Measurements from ENCODE around the gene FRZB.
A peak's percentile ranks its signal among the peaks of the same experiment; 100 is the strongest.

The FRZB gene

DNA sequence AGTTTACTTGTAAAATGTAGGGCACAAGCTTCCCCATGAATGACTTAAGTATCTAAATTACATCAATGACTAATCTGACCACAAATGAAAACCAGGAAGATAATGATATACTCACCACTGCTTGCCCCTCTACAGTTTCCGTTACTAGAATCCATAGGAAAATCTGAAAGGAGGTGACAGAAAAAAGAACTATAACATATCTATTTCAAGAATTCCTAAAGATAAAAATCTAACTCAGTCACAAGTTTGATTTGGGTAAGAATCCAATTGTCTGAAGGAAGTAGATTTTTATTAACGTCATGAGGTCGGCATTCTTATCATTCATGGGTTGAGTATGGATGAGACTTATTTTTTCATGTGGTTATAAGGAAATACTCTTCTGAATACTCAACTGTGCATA is 7.8 kb downstream of the FRZB start:
- ATAC-seq, result peak; percentile 90

DNA sequence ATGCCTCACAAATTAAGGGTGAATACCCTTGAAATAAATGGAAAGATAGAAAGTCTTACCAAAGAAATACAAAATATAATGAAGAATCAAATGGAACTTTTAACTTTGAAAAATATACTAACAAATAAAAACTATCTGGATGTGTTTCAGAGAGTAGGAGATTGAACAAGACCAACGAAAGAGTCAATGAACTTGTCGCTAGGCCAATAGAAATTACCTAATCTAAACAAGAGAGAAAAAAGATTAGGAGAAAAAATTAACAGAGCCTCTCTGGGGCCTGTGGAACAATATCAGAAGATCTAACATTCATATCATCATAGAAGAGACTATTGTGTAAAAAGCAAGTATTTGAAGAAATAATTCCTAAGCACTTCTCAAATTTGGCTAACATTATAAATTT is 11.1 kb downstream of the FRZB start:
- TF ChIP-seq BACH2 (CRISPR knock-in tag; IDR thresholded peaks at IDR 0.05; ENCODE audit: borderline replicate concordance), result no peak
- TF ChIP-seq, protein P1, sequence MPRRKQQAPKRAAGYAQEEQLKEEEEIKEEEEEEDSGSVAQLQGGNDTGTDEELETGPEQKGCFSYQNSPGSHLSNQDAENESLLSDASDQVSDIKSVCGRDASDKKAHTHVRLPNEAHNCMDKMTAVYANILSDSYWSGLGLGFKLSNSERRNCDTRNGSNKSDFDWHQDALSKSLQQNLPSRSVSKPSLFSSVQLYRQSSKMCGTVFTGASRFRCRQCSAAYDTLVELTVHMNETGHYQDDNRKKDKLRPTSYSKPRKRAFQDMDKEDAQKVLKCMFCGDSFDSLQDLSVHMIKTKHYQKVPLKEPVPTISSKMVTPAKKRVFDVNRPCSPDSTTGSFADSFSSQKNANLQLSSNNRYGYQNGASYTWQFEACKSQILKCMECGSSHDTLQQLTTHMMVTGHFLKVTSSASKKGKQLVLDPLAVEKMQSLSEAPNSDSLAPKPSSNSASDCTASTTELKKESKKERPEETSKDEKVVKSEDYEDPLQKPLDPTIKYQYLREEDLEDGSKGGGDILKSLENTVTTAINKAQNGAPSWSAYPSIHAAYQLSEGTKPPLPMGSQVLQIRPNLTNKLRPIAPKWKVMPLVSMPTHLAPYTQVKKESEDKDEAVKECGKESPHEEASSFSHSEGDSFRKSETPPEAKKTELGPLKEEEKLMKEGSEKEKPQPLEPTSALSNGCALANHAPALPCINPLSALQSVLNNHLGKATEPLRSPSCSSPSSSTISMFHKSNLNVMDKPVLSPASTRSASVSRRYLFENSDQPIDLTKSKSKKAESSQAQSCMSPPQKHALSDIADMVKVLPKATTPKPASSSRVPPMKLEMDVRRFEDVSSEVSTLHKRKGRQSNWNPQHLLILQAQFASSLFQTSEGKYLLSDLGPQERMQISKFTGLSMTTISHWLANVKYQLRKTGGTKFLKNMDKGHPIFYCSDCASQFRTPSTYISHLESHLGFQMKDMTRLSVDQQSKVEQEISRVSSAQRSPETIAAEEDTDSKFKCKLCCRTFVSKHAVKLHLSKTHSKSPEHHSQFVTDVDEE (CRISPR knock-in tag; IDR thresholded peaks at IDR 0.05), result no peak
- TF ChIP-seq TOX (CRISPR knock-in tag; IDR thresholded peaks at IDR 0.05; ENCODE audit: borderline replicate concordance), result no peak
- no peak for TF ChIP-seq ESRRG (CRISPR knock-in tag; IDR thresholded peaks at IDR 0.05)
- no peak for TF ChIP-seq SNAI2 (CRISPR knock-in tag; IDR thresholded peaks at IDR 0.05)
- TF ChIP-seq, protein P2, sequence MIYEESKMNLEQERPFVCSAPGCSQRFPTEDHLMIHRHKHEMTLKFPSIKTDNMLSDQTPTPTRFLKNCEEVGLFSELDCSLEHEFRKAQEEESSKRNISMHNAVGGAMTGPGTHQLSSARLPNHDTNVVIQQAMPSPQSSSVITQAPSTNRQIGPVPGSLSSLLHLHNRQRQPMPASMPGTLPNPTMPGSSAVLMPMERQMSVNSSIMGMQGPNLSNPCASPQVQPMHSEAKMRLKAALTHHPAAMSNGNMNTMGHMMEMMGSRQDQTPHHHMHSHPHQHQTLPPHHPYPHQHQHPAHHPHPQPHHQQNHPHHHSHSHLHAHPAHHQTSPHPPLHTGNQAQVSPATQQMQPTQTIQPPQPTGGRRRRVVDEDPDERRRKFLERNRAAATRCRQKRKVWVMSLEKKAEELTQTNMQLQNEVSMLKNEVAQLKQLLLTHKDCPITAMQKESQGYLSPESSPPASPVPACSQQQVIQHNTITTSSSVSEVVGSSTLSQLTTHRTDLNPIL (CRISPR knock-in tag; IDR thresholded peaks at IDR 0.05; ENCODE audit: low read depth), result no peak
- TF ChIP-seq ZNF8 (CRISPR knock-in tag; IDR thresholded peaks at IDR 0.05), result no peak
- no peak for TF ChIP-seq CSDC2 (CRISPR knock-in tag; IDR thresholded peaks at IDR 0.05)
- TF ChIP-seq RARB (CRISPR knock-in tag; IDR thresholded peaks at IDR 0.05), result no peak
- ATAC-seq, result no peak

More for the DNA sequence above, 7.8 kb downstream of the FRZB start:
- 0 out of 2 replicates have a peak, but pooled peaks have one; percentile 18 for TF ChIP-seq ISL1 (CRISPR knock-in tag; IDR thresholded peaks at IDR 0.05)
- TF ChIP-seq BACH2 (CRISPR knock-in tag; IDR thresholded peaks at IDR 0.05; ENCODE audit: borderline replicate concordance), result no peak
- TF ChIP-seq TOX (CRISPR knock-in tag; IDR thresholded peaks at IDR 0.05; ENCODE audit: borderline replicate concordance), result peak; percentile 78
- TF ChIP-seq RARB (CRISPR knock-in tag; IDR thresholded peaks at IDR 0.05), result no peak
- TF ChIP-seq, protein P3, sequence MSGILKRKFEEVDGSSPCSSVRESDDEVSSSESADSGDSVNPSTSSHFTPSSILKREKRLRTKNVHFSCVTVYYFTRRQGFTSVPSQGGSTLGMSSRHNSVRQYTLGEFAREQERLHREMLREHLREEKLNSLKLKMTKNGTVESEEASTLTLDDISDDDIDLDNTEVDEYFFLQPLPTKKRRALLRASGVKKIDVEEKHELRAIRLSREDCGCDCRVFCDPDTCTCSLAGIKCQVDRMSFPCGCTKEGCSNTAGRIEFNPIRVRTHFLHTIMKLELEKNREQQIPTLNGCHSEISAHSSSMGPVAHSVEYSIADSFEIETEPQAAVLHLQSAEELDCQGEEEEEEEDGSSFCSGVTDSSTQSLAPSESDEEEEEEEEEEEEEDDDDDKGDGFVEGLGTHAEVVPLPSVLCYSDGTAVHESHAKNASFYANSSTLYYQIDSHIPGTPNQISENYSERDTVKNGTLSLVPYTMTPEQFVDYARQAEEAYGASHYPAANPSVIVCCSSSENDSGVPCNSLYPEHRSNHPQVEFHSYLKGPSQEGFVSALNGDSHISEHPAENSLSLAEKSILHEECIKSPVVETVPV (CRISPR knock-in tag; IDR thresholded peaks at IDR 0.05), result no peak

DNA sequence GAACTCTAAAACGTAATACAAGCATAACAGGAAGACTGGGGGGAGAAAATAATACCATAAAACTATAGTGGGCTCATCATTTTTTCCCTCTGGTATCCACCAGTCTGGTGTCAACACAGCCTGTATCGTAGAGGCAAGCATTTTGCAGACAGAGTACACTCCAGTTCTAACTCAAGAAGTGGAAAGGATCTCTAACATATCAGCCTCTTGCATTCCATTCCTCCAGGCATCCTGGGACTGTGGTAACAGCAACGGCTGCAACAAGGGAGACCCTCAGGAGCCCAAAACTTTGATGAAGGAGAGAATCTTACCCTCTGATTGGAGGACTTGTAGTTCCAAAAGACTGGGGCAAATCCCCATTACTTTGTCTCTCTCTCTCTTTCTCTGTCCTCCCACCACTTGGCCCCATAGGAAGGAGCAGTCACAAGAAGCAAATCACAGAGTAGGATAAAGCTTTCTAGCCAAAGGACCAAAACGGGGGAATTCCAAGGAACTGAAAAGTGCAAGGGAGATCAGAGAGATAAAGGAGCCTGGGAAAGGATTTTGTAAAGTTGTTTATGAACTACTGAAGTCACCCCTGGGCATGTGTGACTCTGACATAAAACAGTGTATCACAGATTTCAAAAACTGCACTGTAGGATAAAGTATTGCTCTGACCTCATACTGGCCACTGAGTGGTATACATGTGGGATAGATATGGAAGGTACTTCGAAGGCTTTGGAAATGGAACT is 11.9 kb downstream of the FRZB start:
- no peak for TF ChIP-seq TOX (CRISPR knock-in tag; IDR thresholded peaks at IDR 0.05; ENCODE audit: borderline replicate concordance)
- TF ChIP-seq SNAI2 (CRISPR knock-in tag; IDR thresholded peaks at IDR 0.05), result no peak
- TF ChIP-seq, protein P3 (CRISPR knock-in tag; IDR thresholded peaks at IDR 0.05), result no peak
- TF ChIP-seq BACH2 (CRISPR knock-in tag; IDR thresholded peaks at IDR 0.05; ENCODE audit: borderline replicate concordance), result no peak
- TF ChIP-seq RARB (CRISPR knock-in tag; IDR thresholded peaks at IDR 0.05), result no peak
- no peak for TF ChIP-seq TCF4 (CRISPR knock-in tag; IDR thresholded peaks at IDR 0.05; ENCODE audit: borderline replicate concordance)
- no peak for TF ChIP-seq ISL1 (CRISPR knock-in tag; IDR thresholded peaks at IDR 0.05)
- TF ChIP-seq, protein P1 (CRISPR knock-in tag; IDR thresholded peaks at IDR 0.05), result no peak
- no peak for TF ChIP-seq OSR1 (CRISPR knock-in tag; IDR thresholded peaks at IDR 0.05)
- no peak for TF ChIP-seq ESRRG (CRISPR knock-in tag; IDR thresholded peaks at IDR 0.05)
- TF ChIP-seq ZFP3 (CRISPR knock-in tag; IDR thresholded peaks at IDR 0.05), result no peak
- no peak for TF ChIP-seq ZNF8 (CRISPR knock-in tag; IDR thresholded peaks at IDR 0.05)
- TF ChIP-seq, protein P4, sequence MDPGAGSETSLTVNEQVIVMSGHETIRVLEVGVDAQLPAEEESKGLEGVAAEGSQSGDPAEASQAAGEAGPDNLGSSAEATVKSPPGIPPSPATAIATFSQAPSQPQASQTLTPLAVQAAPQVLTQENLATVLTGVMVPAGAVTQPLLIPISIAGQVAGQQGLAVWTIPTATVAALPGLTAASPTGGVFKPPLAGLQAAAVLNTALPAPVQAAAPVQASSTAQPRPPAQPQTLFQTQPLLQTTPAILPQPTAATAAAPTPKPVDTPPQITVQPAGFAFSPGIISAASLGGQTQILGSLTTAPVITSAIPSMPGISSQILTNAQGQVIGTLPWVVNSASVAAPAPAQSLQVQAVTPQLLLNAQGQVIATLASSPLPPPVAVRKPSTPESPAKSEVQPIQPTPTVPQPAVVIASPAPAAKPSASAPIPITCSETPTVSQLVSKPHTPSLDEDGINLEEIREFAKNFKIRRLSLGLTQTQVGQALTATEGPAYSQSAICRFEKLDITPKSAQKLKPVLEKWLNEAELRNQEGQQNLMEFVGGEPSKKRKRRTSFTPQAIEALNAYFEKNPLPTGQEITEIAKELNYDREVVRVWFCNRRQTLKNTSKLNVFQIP (CRISPR knock-in tag; IDR thresholded peaks at IDR 0.05; ENCODE audit: borderline replicate concordance, low read depth), result no peak
- TF ChIP-seq GLIS3 (CRISPR knock-in tag; IDR thresholded peaks at IDR 0.05), result no peak
- TF ChIP-seq, protein P2 (CRISPR knock-in tag; IDR thresholded peaks at IDR 0.05; ENCODE audit: low read depth), result no peak
- no peak for TF ChIP-seq ZNF565 (CRISPR knock-in tag; conservative IDR thresholded peaks at IDR 0.05; ENCODE audit: low read depth)
- TF ChIP-seq, protein P5, sequence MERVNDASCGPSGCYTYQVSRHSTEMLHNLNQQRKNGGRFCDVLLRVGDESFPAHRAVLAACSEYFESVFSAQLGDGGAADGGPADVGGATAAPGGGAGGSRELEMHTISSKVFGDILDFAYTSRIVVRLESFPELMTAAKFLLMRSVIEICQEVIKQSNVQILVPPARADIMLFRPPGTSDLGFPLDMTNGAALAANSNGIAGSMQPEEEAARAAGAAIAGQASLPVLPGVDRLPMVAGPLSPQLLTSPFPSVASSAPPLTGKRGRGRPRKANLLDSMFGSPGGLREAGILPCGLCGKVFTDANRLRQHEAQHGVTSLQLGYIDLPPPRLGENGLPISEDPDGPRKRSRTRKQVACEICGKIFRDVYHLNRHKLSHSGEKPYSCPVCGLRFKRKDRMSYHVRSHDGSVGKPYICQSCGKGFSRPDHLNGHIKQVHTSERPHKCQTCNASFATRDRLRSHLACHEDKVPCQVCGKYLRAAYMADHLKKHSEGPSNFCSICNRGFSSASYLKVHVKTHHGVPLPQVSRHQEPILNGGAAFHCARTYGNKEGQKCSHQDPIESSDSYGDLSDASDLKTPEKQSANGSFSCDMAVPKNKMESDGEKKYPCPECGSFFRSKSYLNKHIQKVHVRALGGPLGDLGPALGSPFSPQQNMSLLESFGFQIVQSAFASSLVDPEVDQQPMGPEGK (CRISPR knock-in tag; IDR thresholded peaks at IDR 0.05; ENCODE audit: borderline replicate concordance), result no peak
- ATAC-seq, result no peak

All from SK-N-SH treated with all-trans-retinoic acid at 6 μM for 48 hours (cell line).